Measurements from ENCODE around the gene ESRRG. TPM values are rescaled to one million over a fixed set of nuclear protein-coding genes. Genes with fewer than 3 reads are reported as not detected.

ESRRG gene
- total and polyA plus RNA-seq, 2 experiments from 2014 or later = 1.2 to 1.7 TPM

DNA sequence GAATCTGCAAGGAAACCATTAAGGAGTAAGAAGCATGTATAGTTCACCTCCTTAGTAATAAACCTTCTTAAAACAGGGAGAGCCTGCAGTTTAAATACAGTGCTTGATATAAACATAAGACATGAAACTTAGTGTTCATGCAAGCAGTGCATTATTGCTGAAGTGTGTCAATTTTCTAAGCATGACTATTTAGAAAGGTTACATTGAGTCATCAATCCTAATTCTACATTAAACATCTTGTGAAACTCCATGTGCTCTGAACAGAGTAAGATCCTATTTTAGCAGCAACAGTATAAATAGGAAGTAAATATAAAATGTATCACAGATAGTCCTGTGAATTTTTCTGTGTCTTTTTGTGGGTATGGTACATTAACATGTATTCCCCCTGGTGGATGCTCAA is 135.5 kb downstream of the ESRRG start (continued):
- TF ChIP-seq, protein P1, sequence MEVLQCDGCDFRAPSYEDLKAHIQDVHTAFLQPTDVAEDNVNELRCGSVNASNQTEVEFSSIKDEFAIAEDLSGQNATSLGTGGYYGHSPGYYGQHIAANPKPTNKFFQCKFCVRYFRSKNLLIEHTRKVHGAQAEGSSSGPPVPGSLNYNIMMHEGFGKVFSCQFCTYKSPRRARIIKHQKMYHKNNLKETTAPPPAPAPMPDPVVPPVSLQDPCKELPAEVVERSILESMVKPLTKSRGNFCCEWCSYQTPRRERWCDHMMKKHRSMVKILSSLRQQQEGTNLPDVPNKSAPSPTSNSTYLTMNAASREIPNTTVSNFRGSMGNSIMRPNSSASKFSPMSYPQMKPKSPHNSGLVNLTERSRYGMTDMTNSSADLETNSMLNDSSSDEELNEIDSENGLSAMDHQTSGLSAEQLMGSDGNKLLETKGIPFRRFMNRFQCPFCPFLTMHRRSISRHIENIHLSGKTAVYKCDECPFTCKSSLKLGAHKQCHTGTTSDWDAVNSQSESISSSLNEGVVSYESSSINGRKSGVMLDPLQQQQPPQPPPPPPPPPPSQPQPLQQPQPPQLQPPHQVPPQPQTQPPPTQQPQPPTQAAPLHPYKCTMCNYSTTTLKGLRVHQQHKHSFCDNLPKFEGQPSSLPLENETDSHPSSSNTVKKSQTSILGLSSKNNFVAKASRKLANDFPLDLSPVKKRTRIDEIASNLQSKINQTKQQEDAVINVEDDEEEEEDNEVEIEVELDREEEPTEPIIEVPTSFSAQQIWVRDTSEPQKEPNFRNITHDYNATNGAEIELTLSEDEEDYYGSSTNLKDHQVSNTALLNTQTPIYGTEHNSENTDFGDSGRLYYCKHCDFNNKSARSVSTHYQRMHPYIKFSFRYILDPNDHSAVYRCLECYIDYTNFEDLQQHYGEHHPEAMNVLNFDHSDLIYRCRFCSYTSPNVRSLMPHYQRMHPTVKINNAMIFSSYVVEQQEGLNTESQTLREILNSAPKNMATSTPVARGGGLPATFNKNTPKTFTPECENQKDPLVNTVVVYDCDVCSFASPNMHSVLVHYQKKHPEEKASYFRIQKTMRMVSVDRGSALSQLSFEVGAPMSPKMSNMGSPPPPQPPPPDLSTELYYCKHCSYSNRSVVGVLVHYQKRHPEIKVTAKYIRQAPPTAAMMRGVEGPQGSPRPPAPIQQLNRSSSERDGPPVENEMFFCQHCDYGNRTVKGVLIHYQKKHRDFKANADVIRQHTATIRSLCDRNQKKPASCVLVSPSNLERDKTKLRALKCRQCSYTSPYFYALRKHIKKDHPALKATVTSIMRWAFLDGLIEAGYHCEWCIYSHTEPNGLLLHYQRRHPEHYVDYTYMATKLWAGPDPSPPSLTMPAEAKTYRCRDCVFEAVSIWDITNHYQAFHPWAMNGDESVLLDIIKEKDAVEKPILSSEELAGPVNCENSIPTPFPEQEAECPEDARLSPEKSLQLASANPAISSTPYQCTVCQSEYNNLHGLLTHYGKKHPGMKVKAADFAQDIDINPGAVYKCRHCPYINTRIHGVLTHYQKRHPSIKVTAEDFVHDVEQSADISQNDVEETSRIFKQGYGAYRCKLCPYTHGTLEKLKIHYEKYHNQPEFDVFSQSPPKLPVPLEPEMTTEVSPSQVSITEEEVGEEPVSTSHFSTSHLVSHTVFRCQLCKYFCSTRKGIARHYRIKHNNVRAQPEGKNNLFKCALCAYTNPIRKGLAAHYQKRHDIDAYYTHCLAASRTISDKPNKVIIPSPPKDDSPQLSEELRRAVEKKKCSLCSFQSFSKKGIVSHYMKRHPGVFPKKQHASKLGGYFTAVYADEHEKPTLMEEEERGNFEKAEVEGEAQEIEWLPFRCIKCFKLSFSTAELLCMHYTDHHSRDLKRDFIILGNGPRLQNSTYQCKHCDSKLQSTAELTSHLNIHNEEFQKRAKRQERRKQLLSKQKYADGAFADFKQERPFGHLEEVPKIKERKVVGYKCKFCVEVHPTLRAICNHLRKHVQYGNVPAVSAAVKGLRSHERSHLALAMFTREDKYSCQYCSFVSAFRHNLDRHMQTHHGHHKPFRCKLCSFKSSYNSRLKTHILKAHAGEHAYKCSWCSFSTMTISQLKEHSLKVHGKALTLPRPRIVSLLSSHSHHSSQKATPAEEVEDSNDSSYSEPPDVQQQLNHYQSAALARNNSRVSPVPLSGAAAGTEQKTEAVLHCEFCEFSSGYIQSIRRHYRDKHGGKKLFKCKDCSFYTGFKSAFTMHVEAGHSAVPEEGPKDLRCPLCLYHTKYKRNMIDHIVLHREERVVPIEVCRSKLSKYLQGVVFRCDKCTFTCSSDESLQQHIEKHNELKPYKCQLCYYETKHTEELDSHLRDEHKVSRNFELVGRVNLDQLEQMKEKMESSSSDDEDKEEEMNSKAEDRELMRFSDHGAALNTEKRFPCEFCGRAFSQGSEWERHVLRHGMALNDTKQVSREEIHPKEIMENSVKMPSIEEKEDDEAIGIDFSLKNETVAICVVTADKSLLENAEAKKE (CRISPR knock-in tag; IDR thresholded peaks at IDR 0.05) = no peak

DNA sequence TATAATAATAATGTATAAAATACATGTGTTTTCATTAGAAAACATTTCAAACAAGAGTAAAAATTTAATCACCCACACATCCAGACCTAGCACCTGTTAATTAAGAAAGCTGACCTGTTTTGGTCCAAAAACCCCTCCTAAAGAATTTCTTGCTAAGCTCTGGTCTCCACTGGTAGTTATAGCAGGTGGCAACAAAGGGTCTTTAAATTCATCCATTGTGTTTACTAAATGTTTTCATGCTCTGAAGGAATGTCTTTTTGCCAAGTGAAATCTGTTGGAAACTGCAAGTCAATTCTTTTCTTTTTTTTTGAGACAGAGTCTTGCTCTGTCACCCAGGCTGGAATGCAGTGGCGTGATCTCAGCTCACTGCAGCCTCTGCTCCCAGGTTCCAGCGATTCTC is 141.1 kb downstream of the ESRRG start:
- Histone ChIP-seq H2AFZ (no peak overlapping the region), H3K27me3 (ENCODE audit: insufficient read depth) (no peaks in the 10 kb centered on the region), H3K9me2 (ENCODE audit: insufficient read depth) (no peaks in the 10 kb centered on the region), H4K20me1 (replicated peaks; ENCODE audit: insufficient read depth) (no peaks in the 10 kb centered on the region), H3K4me1 (ENCODE audit: insufficient read depth) (no peaks in the 10 kb centered on the region), H3K4me2 (no peak overlapping the region), H3K79me2 (replicated peaks; ENCODE audit: insufficient read depth) (no peaks in the 10 kb centered on the region), H3K27ac (ENCODE audit: low read depth) (no peak overlapping the region), H3K4me3 (no peak overlapping the region), H3K36me3 (ENCODE audit: insufficient read depth) (no peaks in the 10 kb centered on the region), H3F3A (replicated peaks; ENCODE audit: low read depth) (no peaks in the 10 kb centered on the region)
- DNase-seq (ENCODE audit: low spot score) = no peak
- Mint-ChIP-seq H3K4me3 (no peak overlapping the region), H3K9me3 (peaks cover 4% of the 10 kb centered on the region; the same call in 2 of the 3 replicates), H3K36me3 (ENCODE audit: low read depth) (peaks cover 6% of the 10 kb centered on the region; the same call in 2 of the 3 replicates), H3K27me3 (ENCODE audit: insufficient read depth, low read depth, poor library complexity) (no peaks in the 10 kb centered on the region), H3K27ac (no peak overlapping the region), H3K4me1 (no peaks in the 10 kb centered on the region)
- TF ChIP-seq NANOG (IDR thresholded peaks at IDR 0.05; ENCODE audit: borderline replicate concordance) (no peak), ZNF331 (CRISPR knock-in tag; IDR thresholded peaks at IDR 0.05; ENCODE audit: low read depth) (no peak), JUNB (IDR thresholded peaks at IDR 0.05; ENCODE audit: unreplicated experiment) (no peak)
- ATAC-seq = no peak

DNA sequence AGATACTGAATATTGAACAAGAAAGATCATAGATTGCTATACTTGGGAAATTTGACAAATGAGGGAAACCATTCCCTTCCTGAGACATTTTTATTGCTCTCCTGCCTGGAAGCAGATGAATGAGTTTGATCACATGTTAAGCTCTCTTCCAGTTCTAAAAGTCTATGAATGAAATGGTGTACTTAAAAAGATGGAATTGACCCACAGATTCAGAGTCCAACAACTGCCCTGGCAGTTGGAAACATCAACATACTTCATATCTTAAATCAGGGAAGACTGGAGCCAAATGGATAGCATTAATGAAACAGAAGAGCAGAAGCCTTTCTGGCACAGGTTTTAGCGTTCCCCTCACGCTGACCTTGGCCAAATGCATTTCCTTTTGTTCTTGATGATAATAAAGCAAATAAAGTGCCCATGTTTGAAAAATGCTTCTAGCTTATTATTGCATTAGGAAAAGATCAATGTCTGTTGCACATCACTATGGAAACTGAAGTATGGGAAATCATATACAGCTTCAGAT is 142.6 kb downstream of the ESRRG start:
- Histone ChIP-seq H3K36me3 (ENCODE audit: insufficient read depth) (no peaks in the 10 kb centered on the region), H3K27ac (ENCODE audit: low read depth) (no peak overlapping the region), H3K27me3 (ENCODE audit: insufficient read depth) (no peaks in the 10 kb centered on the region), H3K4me3 (no peak overlapping the region), H3K9me2 (ENCODE audit: insufficient read depth) (no peaks in the 10 kb centered on the region), H2AFZ (no peak overlapping the region), H3K4me1 (ENCODE audit: insufficient read depth) (no peaks in the 10 kb centered on the region), H3K79me2 (replicated peaks; ENCODE audit: insufficient read depth) (no peaks in the 10 kb centered on the region), H3K4me2 (no peak overlapping the region), H3F3A (replicated peaks; ENCODE audit: low read depth) (no peaks in the 10 kb centered on the region), H4K20me1 (replicated peaks; ENCODE audit: insufficient read depth) (no peaks in the 10 kb centered on the region)
- Mint-ChIP-seq H3K27ac (no peak overlapping the region), H3K36me3 (ENCODE audit: low read depth) (peaks cover 6% of the 10 kb centered on the region; the same call in 2 of the 3 replicates), H3K27me3 (ENCODE audit: insufficient read depth, low read depth, poor library complexity) (no peaks in the 10 kb centered on the region), H3K4me1 (peaks cover 2% of the 10 kb centered on the region; the same call in 2 of the 3 replicates), H3K4me3 (no peak overlapping the region), H3K9me3 (peaks cover 4% of the 10 kb centered on the region; the same call in 2 of the 3 replicates)
- TF ChIP-seq STAT1 (IDR thresholded peaks at IDR 0.05; ENCODE audit: unreplicated experiment) = no peak
- TF ChIP-seq, protein P2, sequence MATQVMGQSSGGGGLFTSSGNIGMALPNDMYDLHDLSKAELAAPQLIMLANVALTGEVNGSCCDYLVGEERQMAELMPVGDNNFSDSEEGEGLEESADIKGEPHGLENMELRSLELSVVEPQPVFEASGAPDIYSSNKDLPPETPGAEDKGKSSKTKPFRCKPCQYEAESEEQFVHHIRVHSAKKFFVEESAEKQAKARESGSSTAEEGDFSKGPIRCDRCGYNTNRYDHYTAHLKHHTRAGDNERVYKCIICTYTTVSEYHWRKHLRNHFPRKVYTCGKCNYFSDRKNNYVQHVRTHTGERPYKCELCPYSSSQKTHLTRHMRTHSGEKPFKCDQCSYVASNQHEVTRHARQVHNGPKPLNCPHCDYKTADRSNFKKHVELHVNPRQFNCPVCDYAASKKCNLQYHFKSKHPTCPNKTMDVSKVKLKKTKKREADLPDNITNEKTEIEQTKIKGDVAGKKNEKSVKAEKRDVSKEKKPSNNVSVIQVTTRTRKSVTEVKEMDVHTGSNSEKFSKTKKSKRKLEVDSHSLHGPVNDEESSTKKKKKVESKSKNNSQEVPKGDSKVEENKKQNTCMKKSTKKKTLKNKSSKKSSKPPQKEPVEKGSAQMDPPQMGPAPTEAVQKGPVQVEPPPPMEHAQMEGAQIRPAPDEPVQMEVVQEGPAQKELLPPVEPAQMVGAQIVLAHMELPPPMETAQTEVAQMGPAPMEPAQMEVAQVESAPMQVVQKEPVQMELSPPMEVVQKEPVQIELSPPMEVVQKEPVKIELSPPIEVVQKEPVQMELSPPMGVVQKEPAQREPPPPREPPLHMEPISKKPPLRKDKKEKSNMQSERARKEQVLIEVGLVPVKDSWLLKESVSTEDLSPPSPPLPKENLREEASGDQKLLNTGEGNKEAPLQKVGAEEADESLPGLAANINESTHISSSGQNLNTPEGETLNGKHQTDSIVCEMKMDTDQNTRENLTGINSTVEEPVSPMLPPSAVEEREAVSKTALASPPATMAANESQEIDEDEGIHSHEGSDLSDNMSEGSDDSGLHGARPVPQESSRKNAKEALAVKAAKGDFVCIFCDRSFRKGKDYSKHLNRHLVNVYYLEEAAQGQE (IDR thresholded peaks at IDR 0.05; ENCODE audit: unreplicated experiment) = no peak
- no peak for TF ChIP-seq EZH2phosphoT487 (IDR thresholded peaks at IDR 0.05; ENCODE audit: unreplicated experiment)
- TF ChIP-seq, protein P3, sequence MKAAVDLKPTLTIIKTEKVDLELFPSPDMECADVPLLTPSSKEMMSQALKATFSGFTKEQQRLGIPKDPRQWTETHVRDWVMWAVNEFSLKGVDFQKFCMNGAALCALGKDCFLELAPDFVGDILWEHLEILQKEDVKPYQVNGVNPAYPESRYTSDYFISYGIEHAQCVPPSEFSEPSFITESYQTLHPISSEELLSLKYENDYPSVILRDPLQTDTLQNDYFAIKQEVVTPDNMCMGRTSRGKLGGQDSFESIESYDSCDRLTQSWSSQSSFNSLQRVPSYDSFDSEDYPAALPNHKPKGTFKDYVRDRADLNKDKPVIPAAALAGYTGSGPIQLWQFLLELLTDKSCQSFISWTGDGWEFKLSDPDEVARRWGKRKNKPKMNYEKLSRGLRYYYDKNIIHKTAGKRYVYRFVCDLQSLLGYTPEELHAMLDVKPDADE (IDR thresholded peaks at IDR 0.05) = no peak
- TF ChIP-seq ZNF114 (CRISPR knock-in tag; IDR thresholded peaks at IDR 0.05) = no peak
- TF ChIP-seq CREB1 (CRISPR knock-in tag; IDR thresholded peaks at IDR 0.05; ENCODE audit: low read depth) = no peak
- ATAC-seq (no peak), DNase-seq (ENCODE audit: low spot score) (no peak)

All from GM23338 (cell line).